SU-DHL-6 (cell line): Measurements from ENCODE around the gene SPINT2.
A peak's percentile ranks its signal among the peaks of the same experiment; 100 is the strongest.

Source experiments
- H2AFZ ChIP-seq: fragments of 200-600 bp; sonication (generic); 2 replicates; pipeline ENCODE4 v1.6.1; 2014; ENCODE audit warnings: low read depth, mild to moderate bottlenecking, moderate library complexity, mixed read lengths, antibody characterized with exemption, low read length; ENCODE audit not compliant: severe bottlenecking
- H3F3A ChIP-seq: fragments of 200-600 bp; shearing (Covaris generic); 2 replicates; pipeline ENCODE4 v1.6.0; 2016; ENCODE audit warnings: antibody characterized with exemption, mild to moderate bottlenecking; ENCODE audit not compliant: insufficient read depth
- H3K27ac ChIP-seq: fragments of 200-600 bp; sonication (generic); 2 replicates; pipeline ENCODE4 v1.5.1; 2016; ENCODE audit warnings: low read depth, mild to moderate bottlenecking, low read length, moderate library complexity, mixed read lengths
- H3K27me3 ChIP-seq: fragments of 200-600 bp; sonication (generic), shearing (Covaris generic); 2 replicates; pipeline ENCODE4 v1.6.0; 2014; ENCODE audit warnings: mild to moderate bottlenecking, low read length
- H3K36me3 ChIP-seq: fragments of 200-600 bp; sonication (generic); 2 replicates; pipeline ENCODE4 v1.6.1; 2014; ENCODE audit warnings: mild to moderate bottlenecking, low read length, mixed read lengths
- H3K4me2 ChIP-seq: fragments of 300-600, 200-600 bp; shearing (Covaris generic), sonication (generic); 2 replicates; pipeline ENCODE4 v1.6.0; 2014; ENCODE audit warnings: low read length, low read depth, mild to moderate bottlenecking; ENCODE audit not compliant: poor library complexity, severe bottlenecking
- H3K4me3 ChIP-seq: fragments of 200-600 bp; sonication (generic); 2 replicates; pipeline ENCODE4 v1.5.1; 2014; ENCODE audit warnings: antibody characterized with exemption, low read length, mild to moderate bottlenecking, mixed read lengths; ENCODE audit not compliant: insufficient read depth, poor library complexity, severe bottlenecking
- H3K79me2 ChIP-seq: fragments of 200-600 bp; sonication (generic); 2 replicates; pipeline ENCODE4 v1.6.1; 2014; ENCODE audit warnings: mild to moderate bottlenecking, low read length, moderate library complexity; ENCODE audit not compliant: insufficient read depth
- H3K9ac ChIP-seq: fragments of 200-600 bp; sonication (generic); 2 replicates; pipeline ENCODE4 v1.7.0; 2014; ENCODE audit warnings: mild to moderate bottlenecking, low read length
- H3K9me2 ChIP-seq: fragments of 200-600 bp; sonication (generic); replicated peaks from 2 replicates; pipeline ENCODE4 v1.6.1; 2014; ENCODE audit warnings: low read length; ENCODE audit not compliant: insufficient read depth
- H3K9me3 ChIP-seq: fragments of 200-600 bp; sonication (generic); 2 replicates; pipeline ENCODE4 v1.6.1; 2014; ENCODE audit warnings: low read length, mixed read lengths; ENCODE audit not compliant: insufficient read depth
- H4K20me1 ChIP-seq: fragments of 200-600 bp; sonication (generic); 2 replicates; pipeline ENCODE4 v1.6.1; 2014; ENCODE audit warnings: low read depth, mild to moderate bottlenecking, antibody characterized with exemption, low read length, moderate library complexity, mixed read lengths
- CTCF ChIP-seq: fragments of 200-600 bp; sonication (generic); IDR thresholded peaks from one replicate; pipeline ENCODE4 v1.5.1; 2017; ENCODE audit warnings: antibody characterized with exemption, mild to moderate bottlenecking, low read length, moderate library complexity; ENCODE audit not compliant: insufficient read depth, poor library complexity, severe bottlenecking
- EZH2phosphoT487 ChIP-seq: fragments of 200-600 bp; sonication (generic), shearing (Covaris generic); conservative IDR thresholded peaks from 2 replicates; pipeline ENCODE4 v1.6.1; 2018; ENCODE audit warnings: mild to moderate bottlenecking, antibody characterized with exemption, low read length, moderate library complexity, mixed read lengths

Gene SPINT2

DNA sequence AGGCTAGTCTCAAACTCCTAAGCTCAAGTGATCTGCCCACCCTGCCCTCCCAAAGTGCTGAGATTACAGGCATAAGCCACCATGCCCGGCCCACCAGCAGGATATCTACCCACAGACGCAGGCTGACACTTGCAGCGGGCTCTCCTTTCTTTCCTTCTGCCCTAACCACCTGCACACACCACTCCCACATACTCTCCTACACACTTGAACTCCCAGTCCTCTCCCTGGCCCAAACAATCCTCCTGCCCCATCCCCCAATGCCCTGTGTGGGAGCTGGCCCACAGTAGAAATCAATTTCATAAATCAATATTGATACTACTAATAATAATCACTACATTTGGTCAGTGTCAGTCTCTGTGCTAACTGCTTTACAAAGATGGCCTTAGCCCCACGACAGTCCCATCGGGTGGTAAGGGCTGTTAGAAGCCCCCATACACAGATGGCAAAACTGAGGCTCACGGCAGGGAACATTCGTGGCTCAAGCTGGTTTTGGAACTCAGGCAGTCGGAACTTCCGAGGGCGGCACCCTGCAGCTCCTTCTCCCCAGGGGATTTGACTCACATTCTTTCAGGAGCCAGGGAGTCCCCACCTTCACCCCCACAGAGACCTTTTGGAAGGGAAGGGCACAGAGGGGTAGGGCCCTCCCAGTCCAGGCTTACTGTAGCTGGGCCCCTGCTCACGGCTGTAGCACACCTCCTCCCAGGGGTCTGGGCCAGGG is 36.9 kb upstream of the SPINT2 start:
- no peaks in the 10 kb centered on the region for H3K79me2 ChIP-seq
- H3K27me3 ChIP-seq: no peaks in the 10 kb centered on the region; the same call in 1 of the 2 replicates
- H3K9me2 ChIP-seq: no peaks in the 10 kb centered on the region
- H3K9me3 ChIP-seq: no peaks in the 10 kb centered on the region
- H3K27ac ChIP-seq: no peak overlapping the region
- H3F3A ChIP-seq: 0 out of 2 replicates have a peak, but pooled peaks cover 10% of the 10 kb centered on the region
- H3K36me3 ChIP-seq: no peaks in the 10 kb centered on the region
- no peak overlapping the region for H2AFZ ChIP-seq
- no peaks in the 10 kb centered on the region for H4K20me1 ChIP-seq
- no peak overlapping the region for H3K9ac ChIP-seq
- no peak for TF ChIP-seq CTCF
- no peak for TF ChIP-seq EZH2phosphoT487
- H3K4me3 ChIP-seq: no peak overlapping the region
- H3K4me2 ChIP-seq: no peak overlapping the region

GRCh38 chr19:38228005-38228377 is 36.4 kb upstream of the SPINT2 start:
- Histone ChIP-seq H3K79me2 (no peaks in the 10 kb centered on the region), H3K4me2 (no peak overlapping the region), H3K27ac (no peak overlapping the region), H3K4me3 (no peak overlapping the region), H3K9me3 (no peaks in the 10 kb centered on the region), H3K36me3 (no peaks in the 10 kb centered on the region), H4K20me1 (no peaks in the 10 kb centered on the region), H3K9me2 (no peaks in the 10 kb centered on the region), H3K9ac (no peak overlapping the region), H2AFZ (no peak overlapping the region), H3K27me3 (no peaks in the 10 kb centered on the region; the same call in 1 of the 2 replicates), H3F3A (0 out of 2 replicates have a peak, but pooled peaks cover 10% of the 10 kb centered on the region)
- no peak for TF ChIP-seq EZH2phosphoT487
- TF ChIP-seq CTCF: no peak

DNA sequence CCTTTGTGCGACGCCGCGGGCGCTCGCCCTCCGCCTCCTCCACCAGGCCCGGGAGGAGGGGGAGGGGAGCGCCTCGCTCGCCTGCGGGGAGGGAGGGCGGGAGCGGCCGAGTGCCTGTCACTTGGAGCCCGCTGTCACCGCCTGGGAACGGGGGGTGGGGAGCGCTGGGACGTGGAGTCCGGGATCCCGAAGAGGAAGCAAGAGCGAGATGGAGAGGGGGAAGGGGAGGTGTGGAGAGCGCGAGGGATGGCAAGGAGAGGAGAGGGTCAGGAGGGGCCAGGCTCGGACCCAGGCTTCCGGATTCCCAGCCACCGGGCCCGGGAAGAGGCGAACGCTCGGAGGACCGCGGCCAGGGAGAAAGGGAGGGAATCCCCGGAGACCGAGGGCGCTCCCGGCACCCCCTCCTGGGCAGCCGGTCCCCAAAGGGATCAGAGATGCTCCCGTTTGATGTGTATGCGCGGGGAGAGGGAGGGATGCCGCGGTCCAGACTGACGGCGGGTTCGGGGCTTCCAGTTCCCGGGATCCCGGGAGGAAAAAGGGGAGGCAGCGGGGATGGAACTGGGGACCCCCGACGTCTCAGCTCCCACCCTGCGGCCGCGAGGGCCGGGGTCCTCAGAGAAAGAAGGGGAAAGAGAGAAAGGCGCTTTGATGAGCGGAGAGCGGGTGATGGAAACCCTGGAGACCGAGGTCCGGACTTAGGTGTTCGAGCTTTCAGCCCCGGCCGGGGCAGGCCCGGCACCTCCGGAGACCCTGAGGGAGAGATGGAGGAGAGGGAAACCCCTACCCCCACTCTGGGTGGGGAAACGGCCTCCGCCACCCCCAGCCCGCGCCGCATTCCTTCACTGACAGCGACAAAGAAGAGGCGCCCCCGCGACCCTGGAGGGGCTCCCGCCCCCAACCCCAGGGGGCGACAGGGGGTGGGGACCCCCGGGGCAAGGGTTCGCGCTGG is 35.6 kb upstream of the SPINT2 start:
- no peaks in the 10 kb centered on the region for H3K9me3 ChIP-seq
- H3K9ac ChIP-seq: peak overlapping the region; percentile 67
- 0 out of 2 replicates have a peak, but pooled peaks cover 10% of the 10 kb centered on the region for H3F3A ChIP-seq
- no peaks in the 10 kb centered on the region for H3K9me2 ChIP-seq
- no peaks in the 10 kb centered on the region for H3K36me3 ChIP-seq
- H3K79me2 ChIP-seq: no peaks in the 10 kb centered on the region
- peak overlapping the region; percentile 90 for H3K4me2 ChIP-seq
- TF ChIP-seq EZH2phosphoT487: no peak
- TF ChIP-seq CTCF: no peak
- H2AFZ ChIP-seq: peak overlapping the region; percentile 77
- no peaks in the 10 kb centered on the region; the same call in 1 of the 2 replicates for H3K27me3 ChIP-seq
- H3K27ac ChIP-seq: no peak overlapping the region
- H3K4me3 ChIP-seq: peak overlapping the region; percentile 82
- H4K20me1 ChIP-seq: no peaks in the 10 kb centered on the region
